AG09309 (cell line): ENCODE data around the gene SLC18B1.

Experiments
- DNase-seq: peaks from one replicate; pipeline ENCODE4 v3.0.0-alpha.2; 2010; ENCODE audit warnings: low read depth
- H3K4me3 ChIP-seq: 2 replicates; pipeline ENCODE4 v1.5.1; 2011; ENCODE audit warnings: mild to moderate bottlenecking, low read depth, low read length, moderate library complexity; ENCODE audit not compliant: control insufficient read depth
- CTCF ChIP-seq: IDR thresholded peaks from 2 replicates; pipeline ENCODE4 v1.5.1; 2011; ENCODE audit warnings: mild to moderate bottlenecking, low read depth, low read length, inconsistent platforms; ENCODE audit not compliant: insufficient read depth, control insufficient read depth; ENCODE audit errors: missing control alignments

Gene SLC18B1

GRCh38 chr6:132749111-132749510 lies 49.3 kb downstream of the SLC18B1 start:
- peak; percentile 38 for DNase-seq
- no peak overlapping the region for H3K4me3 ChIP-seq
- TF ChIP-seq CTCF: no peak

- no peak overlapping the region for H3K4me3 ChIP-seq
- no peak for TF ChIP-seq CTCF
- DNase-seq: no peak
These were observed 50.0 kb downstream of the SLC18B1 start for GRCh38 chr6:132748446-132748845.

GRCh38 chr6:132746048-132746447 lies 52.4 kb downstream of the SLC18B1 start:
- no peak for TF ChIP-seq CTCF
- no peak overlapping the region for H3K4me3 ChIP-seq
- no peak for DNase-seq

- DNase-seq: no peak
- no peak for TF ChIP-seq CTCF
- no peak overlapping the region for H3K4me3 ChIP-seq
These were observed 55.9 kb downstream of the SLC18B1 start for GRCh38 chr6:132742495-132742894.

GRCh38 chr6:132741281-132741680 lies 57.2 kb downstream of the SLC18B1 start:
- H3K4me3 ChIP-seq: no peak overlapping the region
- TF ChIP-seq CTCF: no peak
- no peak for DNase-seq

GRCh38 chr6:132736239-132736638 lies 62.2 kb downstream of the SLC18B1 start:
- DNase-seq: no peak
- no peak overlapping the region for H3K4me3 ChIP-seq
- TF ChIP-seq CTCF: no peak

- peak; percentile 37 for TF ChIP-seq CTCF
- no peak for DNase-seq
These were observed 63.7 kb downstream of the SLC18B1 start for GRCh38 chr6:132734694-132735236.

More at GRCh38 chr6:132734694-132735236, 63.7 kb downstream of the SLC18B1 start:
- H3K4me3 ChIP-seq: no peak overlapping the region
